Measurements from ENCODE around the gene FRAT2. TPM values are rescaled to one million over a fixed set of nuclear protein-coding genes. Genes with fewer than 3 reads are reported as not detected.

FRAT2 gene
- total and polyA plus RNA-seq, 2 of the 13 experiments (the other 11 are each of a cell fraction or from before 2014, with no cell fraction given): 7.2 to 14.1 TPM

- TF ChIP-seq ZXDC (CRISPR knock-in tag; IDR thresholded peaks at IDR 0.05) (no peak), SCMH1 (CRISPR knock-in tag; IDR thresholded peaks at IDR 0.05; ENCODE audit: borderline replicate concordance) (no peak), ZNF580 (CRISPR knock-in tag; IDR thresholded peaks at IDR 0.05; ENCODE audit: borderline replicate concordance, low read depth) (peak; percentile 75; the same call in 1 of the 2 replicates), HIVEP1 (CRISPR knock-in tag; IDR thresholded peaks at IDR 0.05) (peak; percentile 60; the same call in 1 of the 2 replicates), EP300 (IDR thresholded peaks at IDR 0.05; ENCODE audit: low read depth in 2 of 2, low read length in 2 of 2) (peak; percentile 39 to 53; a peak in 1 of 4 replicates), EP300 (CRISPR knock-in tag; IDR thresholded peaks at IDR 0.05; ENCODE audit: borderline replicate concordance) (no peak), KDM6A (CRISPR knock-in tag; IDR thresholded peaks at IDR 0.05; ENCODE audit: low read depth) (0 out of 2 replicates have a peak, but pooled peaks have one; percentile 35), CAMTA2 (CRISPR knock-in tag; IDR thresholded peaks at IDR 0.05; ENCODE audit: borderline replicate concordance) (peak; percentile 71; the same call in 1 of the 2 replicates), NFYC (CRISPR knock-in tag; IDR thresholded peaks at IDR 0.05) (peak; percentile 37; the same call in 1 of the 2 replicates), GTF3A (CRISPR knock-in tag; conservative IDR thresholded peaks at IDR 0.05) (peak; percentile 86; the same call in 1 of the 2 replicates), ZNF451 (CRISPR knock-in tag; IDR thresholded peaks at IDR 0.05) (no peak; the same call in 1 of the 2 replicates), ZNF556 (CRISPR knock-in tag; IDR thresholded peaks at IDR 0.05; ENCODE audit: borderline replicate concordance) (peak; percentile 83; the same call in 1 of the 2 replicates), BHLHE40 (IDR thresholded peaks at IDR 0.05; ENCODE audit: low read length) (peak; percentile 96), ZNF737 (CRISPR knock-in tag; IDR thresholded peaks at IDR 0.05; ENCODE audit: borderline replicate concordance) (no peak), ARNT (IDR thresholded peaks at IDR 0.05) (no peak), FOXM1 (CRISPR knock-in tag; IDR thresholded peaks at IDR 0.05) (no peak), ZKSCAN1 (IDR thresholded peaks at IDR 0.05; ENCODE audit: low read length) (no peak)
- TF ChIP-seq, protein P1, sequence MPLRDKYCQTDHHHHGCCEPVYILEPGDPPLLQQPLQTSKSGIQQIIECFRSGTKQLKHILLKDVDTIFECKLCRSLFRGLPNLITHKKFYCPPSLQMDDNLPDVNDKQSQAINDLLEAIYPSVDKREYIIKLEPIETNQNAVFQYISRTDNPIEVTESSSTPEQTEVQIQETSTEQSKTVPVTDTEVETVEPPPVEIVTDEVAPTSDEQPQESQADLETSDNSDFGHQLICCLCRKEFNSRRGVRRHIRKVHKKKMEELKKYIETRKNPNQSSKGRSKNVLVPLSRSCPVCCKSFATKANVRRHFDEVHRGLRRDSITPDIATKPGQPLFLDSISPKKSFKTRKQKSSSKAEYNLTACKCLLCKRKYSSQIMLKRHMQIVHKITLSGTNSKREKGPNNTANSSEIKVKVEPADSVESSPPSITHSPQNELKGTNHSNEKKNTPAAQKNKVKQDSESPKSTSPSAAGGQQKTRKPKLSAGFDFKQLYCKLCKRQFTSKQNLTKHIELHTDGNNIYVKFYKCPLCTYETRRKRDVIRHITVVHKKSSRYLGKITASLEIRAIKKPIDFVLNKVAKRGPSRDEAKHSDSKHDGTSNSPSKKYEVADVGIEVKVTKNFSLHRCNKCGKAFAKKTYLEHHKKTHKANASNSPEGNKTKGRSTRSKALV (CRISPR knock-in tag; IDR thresholded peaks at IDR 0.05): no peak
- TF ChIP-seq, protein P2, sequence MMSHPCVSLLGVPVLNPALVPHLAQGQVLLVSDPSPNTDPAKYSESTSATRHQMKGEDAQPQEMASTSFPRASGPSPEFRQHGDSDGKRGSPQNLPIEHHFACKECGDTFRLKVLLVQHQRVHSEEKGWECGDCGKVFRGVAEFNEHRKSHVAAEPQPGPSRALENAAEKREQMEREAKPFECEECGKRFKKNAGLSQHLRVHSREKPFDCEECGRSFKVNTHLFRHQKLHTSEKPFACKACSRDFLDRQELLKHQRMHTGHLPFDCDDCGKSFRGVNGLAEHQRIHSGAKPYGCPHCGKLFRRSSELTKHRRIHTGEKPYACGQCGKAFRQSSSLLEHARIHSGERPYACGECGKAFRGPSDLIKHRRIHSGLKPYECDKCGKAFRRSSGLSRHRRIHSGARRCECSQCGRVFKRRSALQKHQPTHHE (CRISPR knock-in tag; IDR thresholded peaks at IDR 0.05; ENCODE audit: borderline replicate concordance): peak; percentile 86; the same call in 1 of the 2 replicates
- TF ChIP-seq, protein P3, sequence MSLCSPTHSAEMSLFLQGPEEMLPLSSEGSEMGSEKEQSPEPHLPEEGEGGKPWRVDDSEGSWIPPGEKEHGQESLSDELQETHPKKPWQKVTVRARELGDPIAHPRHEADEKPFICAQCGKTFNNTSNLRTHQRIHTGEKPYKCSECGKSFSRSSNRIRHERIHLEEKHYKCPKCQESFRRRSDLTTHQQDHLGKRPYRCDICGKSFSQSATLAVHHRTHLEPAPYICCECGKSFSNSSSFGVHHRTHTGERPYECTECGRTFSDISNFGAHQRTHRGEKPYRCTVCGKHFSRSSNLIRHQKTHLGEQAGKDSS (CRISPR knock-in tag; IDR thresholded peaks at IDR 0.05; ENCODE audit: borderline replicate concordance, low read depth): peak; percentile 89; the same call in 1 of the 2 replicates
- TF ChIP-seq, protein P4, sequence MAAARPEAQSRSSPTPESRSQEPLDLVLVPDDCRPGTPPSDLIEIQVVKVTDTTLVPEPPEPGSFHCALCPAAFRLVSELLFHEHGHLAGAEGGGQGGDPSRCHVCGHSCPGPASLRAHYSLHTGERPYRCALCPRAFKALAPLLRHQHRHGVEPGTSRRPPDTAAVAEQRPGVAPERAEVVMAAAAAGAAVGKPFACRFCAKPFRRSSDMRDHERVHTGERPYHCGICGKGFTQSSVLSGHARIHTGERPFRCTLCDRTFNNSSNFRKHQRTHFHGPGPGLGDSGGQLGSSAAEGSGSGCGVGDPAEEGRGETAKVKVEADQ (CRISPR knock-in tag; IDR thresholded peaks at IDR 0.05; ENCODE audit: borderline replicate concordance): peak; percentile 0; the same call in 1 of the 2 replicates
These were observed at the start of gene FRAT2 (continued) for GRCh38 chr10:97334370-97335175.
